Thyroid gland (tissue), 4 donors: ENCODE results near the gene AGPAT1. TPM values are rescaled to one million over a fixed set of nuclear protein-coding genes. Genes with fewer than 3 reads are reported as not detected.

Experiments
- DNase-seq, 2 donors: peaks; one replicate each; pipeline ENCODE4 v3.0.0-alpha.2; 2019
- H3K27ac ChIP-seq, 3 donors: fragments of 200-600 bp; sonication (generic); 1 replicate in 2 of 3; 2 replicates in 1 of 3; pipeline ENCODE4 v1.5.1; 2016 to 2019; ENCODE audit warnings: mild to moderate bottlenecking in 1 of 3, moderate library complexity in 1 of 3
- H3K27me3 ChIP-seq: fragments of 200-600 bp; sonication (generic); one replicate; pipeline ENCODE4 v1.5.1; 2019
- H3K36me3 ChIP-seq, 2 donors: fragments of 200-600 bp; sonication (generic); one replicate each; pipeline ENCODE4 v1.5.1; 2016 to 2019
- H3K4me1 ChIP-seq, 2 donors: fragments of 200-600 bp; sonication (generic); one replicate each; pipeline ENCODE4 v1.5.1; 2017 to 2019
- H3K4me3 ChIP-seq, 3 donors: fragments of 200-600 bp; sonication (generic); replicated peaks in 1 of 3; 1 replicate in 2 of 3; 2 replicates in 1 of 3; pipeline ENCODE4 v1.5.1; 2016; ENCODE audit warnings: mild to moderate bottlenecking in 1 of 3
- H3K9me3 ChIP-seq: fragments of 200-600 bp; sonication (generic); one replicate; pipeline ENCODE4 v1.5.1; 2017
- CTCF ChIP-seq, 6 experiments: fragments of 200-600 bp in 3 of 6; fragments of 450-650 bp in 3 of 6; sonication (generic) in 3 of 6; IDR thresholded peaks; one replicate each; pipeline ENCODE4 v1.5.1; 2016 to 2019; ENCODE audit warnings: antibody characterized with exemption in 6 of 6, mild to moderate bottlenecking in 2 of 6, inconsistent platforms in 1 of 6, moderate library complexity in 1 of 6
- POLR2A ChIP-seq, 2 donors: fragments of 450-650 bp; IDR thresholded peaks; one replicate each; pipeline ENCODE4 v1.6.1; 2017; ENCODE audit warnings: antibody characterized with exemption in 2 of 2, mild to moderate bottlenecking in 2 of 2, moderate library complexity in 1 of 2
- WGBS, 2 donors: methylation state at CpG; one replicate each; pipeline ENCODE4 v1.1.5; 2017; 5-methylcytosine and 5-hydroxymethylcytosine counted together
- intact Hi-C: fragments of 100-400 bp; cut with DNase I; formaldehyde crosslinking; loops from one replicate; pipeline ENCODE4 v1.15.1; 2023
- microRNA-seq: library from miRNA; unstranded; fragments of <30 nt; microRNA quantifications from one replicate; pipeline ENCODE4, GENCODE V29; 2016
- small RNA-seq: library from RNA; depleted of rRNA; stranded (forward); fragments of <200 nt; gene quantifications from one replicate; pipeline ENCODE3, GENCODE V24; 2016
- total RNA-seq, 4 donors: library from RNA; depleted of rRNA; stranded (reverse); fragments of >200 nt; gene quantifications; one replicate each; pipeline ENCODE4 v1.2.3, GENCODE V29; 2016

The AGPAT1 gene
- total RNA-seq, 4 donors from 2014 or later, result 48.6 to 69.2 (median 54.8) TPM

DNA sequence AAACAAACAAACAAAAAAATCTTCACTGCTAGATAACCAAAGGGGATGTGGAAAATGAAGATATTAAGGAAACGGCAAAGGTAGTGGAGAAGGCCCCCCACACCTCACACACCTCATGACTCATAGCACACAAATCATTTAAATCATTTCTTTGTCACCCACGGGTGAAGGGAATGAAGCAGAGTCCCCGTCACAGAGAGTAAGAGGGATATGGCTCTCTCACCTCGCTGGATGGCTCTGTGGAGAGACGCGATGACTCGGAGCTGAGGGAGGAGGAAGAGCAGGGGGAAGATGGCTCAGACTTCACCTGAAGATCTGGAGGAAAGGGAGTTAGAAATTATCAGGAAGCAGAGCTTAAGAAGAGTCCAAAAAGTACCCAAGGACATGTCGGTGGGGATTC, 49.0 kb downstream of the AGPAT1 start:
- no peak overlapping the region for H3K27ac ChIP-seq

DNA sequence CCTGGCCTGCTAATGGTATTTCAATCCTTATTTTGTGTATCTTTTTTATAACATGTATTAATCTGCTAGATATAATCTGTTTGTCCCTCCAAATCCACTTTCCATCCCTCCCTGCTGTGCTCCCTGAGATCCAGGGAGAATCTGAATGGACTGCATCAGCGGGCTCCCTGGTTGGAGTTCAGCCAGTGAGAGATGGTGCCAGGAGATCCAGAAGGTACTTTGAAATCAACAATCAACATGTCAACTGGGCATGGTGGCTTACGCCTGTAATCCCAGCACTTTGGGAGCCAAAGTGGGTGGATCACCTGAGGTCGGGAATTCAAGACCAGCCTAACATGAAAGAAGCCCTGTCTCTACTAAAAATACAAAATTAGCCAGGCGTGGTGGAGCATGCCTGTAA, 52.2 kb downstream of the AGPAT1 start:
- intact Hi-C loops, result no loop called here
- no peak for TF ChIP-seq POLR2A (IDR thresholded peaks at IDR 0.05)
- TF ChIP-seq CTCF (IDR thresholded peaks at IDR 0.05), result no peak
- WGBS, 2 donors, result 86 to 88% methylated on average over 4 of the region's 4 CpGs
- H3K4me1 ChIP-seq, result peaks cover 16 to 20% of the 10 kb centered on the region in 2 donors
- H3K9me3 ChIP-seq, result no peaks in the 10 kb centered on the region
- H3K27ac ChIP-seq, result no peak overlapping the region
- H3K4me3 ChIP-seq, result no peak overlapping the region
- no peak for DNase-seq
- peaks cover 37 to 61% of the 10 kb centered on the region in 2 donors for H3K36me3 ChIP-seq
- no peaks in the 10 kb centered on the region for H3K27me3 ChIP-seq

More for the DNA sequence above, 49.0 kb downstream of the AGPAT1 start:
- H3K9me3 ChIP-seq, result no peaks in the 10 kb centered on the region
- DNase-seq, result no peak
- TF ChIP-seq POLR2A (IDR thresholded peaks at IDR 0.05) (no peak), CTCF (IDR thresholded peaks at IDR 0.05) (no peak)
- peaks cover 11 to 37% of the 10 kb centered on the region in 2 donors for H3K36me3 ChIP-seq
- H3K27me3 ChIP-seq, result no peaks in the 10 kb centered on the region
- H3K4me3 ChIP-seq, result no peak overlapping the region
- intact Hi-C loops, result no loop called here
- peaks cover 26% of the 10 kb centered on the region in 2 donors for H3K4me1 ChIP-seq
- 57 to 64% methylated on average over 8 of the region's 8 CpGs for WGBS, 2 donors

GRCh38 chr6:32120573-32121059, 55.3 kb downstream of the AGPAT1 start:
- DNase-seq, result no peak
- WGBS, 2 donors, result 93 to 94% methylated on average over 12 of the region's 12 CpGs
- Histone ChIP-seq H3K36me3 (peaks cover 60 to 82% of the 10 kb centered on the region in 2 donors), H3K27ac (no peak overlapping the region), H3K9me3 (no peaks in the 10 kb centered on the region), H3K4me3 (no peak overlapping the region), H3K4me1 (peaks cover 0 to 7% of the 10 kb centered on the region in 2 donors), H3K27me3 (no peaks in the 10 kb centered on the region)
- TF ChIP-seq CTCF (IDR thresholded peaks at IDR 0.05) (no peak), POLR2A (IDR thresholded peaks at IDR 0.05) (no peak)
- intact Hi-C loops, result no loop called here

DNA sequence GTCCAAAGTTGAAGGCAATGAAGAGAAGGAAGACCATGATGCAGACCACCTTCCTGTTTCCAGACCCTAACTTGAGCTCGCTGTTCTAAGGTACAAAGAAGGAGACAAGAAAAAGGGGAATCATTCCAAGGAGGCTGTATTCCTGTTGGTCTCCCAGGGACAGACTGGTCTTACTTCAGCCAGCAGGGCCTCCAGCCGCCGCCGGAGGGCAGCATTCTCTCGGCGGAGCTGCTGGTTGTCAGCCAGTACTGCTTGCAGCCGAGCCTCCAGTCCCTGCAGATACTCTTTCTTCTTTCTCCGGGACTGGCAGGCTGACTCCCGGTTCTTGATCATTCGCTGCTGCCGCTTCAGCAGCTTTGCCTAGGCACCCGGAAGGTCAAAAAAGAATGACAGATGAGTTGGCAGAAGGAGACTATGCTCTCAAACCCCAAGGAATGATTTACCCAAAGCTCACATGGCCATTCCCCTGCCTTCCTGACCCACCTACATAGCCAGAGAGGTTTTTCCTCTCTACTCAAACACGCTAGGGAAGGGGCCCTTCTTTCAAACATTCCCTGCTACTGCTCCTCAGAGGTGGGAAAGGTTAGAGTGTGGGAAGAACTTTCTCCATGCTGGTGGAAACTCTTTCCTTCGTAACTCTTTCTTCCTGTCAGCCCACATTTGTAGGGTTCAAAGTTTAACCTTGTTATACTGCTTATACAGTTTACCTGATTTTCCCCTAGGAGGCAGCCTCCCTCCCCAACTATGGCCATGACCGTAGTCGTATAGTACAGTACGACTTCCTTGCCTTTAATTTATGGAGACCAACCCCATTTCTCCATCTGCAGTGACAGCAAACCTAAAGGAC, 56.9 kb downstream of the AGPAT1 start:
- peak overlapping the region in 2 of 3 donors; percentile 26 to 57 for H3K27ac ChIP-seq
- intact Hi-C loops, result loop anchor here (5.0 to 10.0 kb wide), 2 partner anchors 33 to 74 kb away; partner anchors contain the start of genes PPT2 and PRRT1
- DNase-seq, result peak; percentile 90 to 91
- H3K27me3 ChIP-seq, result no peaks in the 10 kb centered on the region
- TF ChIP-seq POLR2A (IDR thresholded peaks at IDR 0.05) (no peak), CTCF (IDR thresholded peaks at IDR 0.05) (peak; percentile 77 to 96 (median 93))
- WGBS, 2 donors, result 25 to 31% methylated on average over 17 of the region's 17 CpGs
- H3K9me3 ChIP-seq, result no peaks in the 10 kb centered on the region
- peaks cover 2 to 16% of the 10 kb centered on the region in 2 donors for H3K4me1 ChIP-seq
- no peak overlapping the region for H3K4me3 ChIP-seq
- peaks cover 63 to 68% of the 10 kb centered on the region in 2 donors for H3K36me3 ChIP-seq

Small RNA genes lying within 50 kb of the gene (microRNA-seq; reads per million reads assigned to microRNA genes)
- gene MIR6721 (2.2 reads per million), gene MIR6833 (not detected)

Small RNA genes lying within 50 kb of the gene (small RNA-seq; reads per million reads assigned to genes)
- gene AL662884.1 (not detected), gene MIR6833 (not detected)

Other genes starting within 250 kb of the AGPAT1 start
- gene C2, start 248.4 kb downstream of the AGPAT1 start, total RNA-seq, result 1 to 10 TPM; 2.5 to 6.2 (median 4.4) TPM
- 10 to 100 TPM; 10.5 to 36.7 (median 16.4) TPM for gene CFB, start 230.0 kb downstream of the AGPAT1 start, total RNA-seq
- 100 to 1,000 TPM in 3 of 4 donors, 10 to 100 TPM in 1; 83.2 to 114 (median 106) TPM for gene NELFE, start 217.1 kb downstream of the AGPAT1 start, total RNA-seq
- gene SKIC2, start 216.9 kb downstream of the AGPAT1 start, total RNA-seq, result 10 to 100 TPM; 35.1 to 47.1 (median 39.4) TPM
- 10 to 100 TPM; 21.3 to 36.4 (median 33.9) TPM for gene DXO, start 203.9 kb downstream of the AGPAT1 start, total RNA-seq
- gene C4A, start 194.0 kb downstream of the AGPAT1 start, total RNA-seq, result 100 to 1,000 TPM; 181 to 401 (median 227) TPM
- 100 to 1,000 TPM; 233 to 370 (median 285) TPM for gene C4B, start 161.3 kb downstream of the AGPAT1 start, total RNA-seq
- gene CYP21A2, start 137.7 kb downstream of the AGPAT1 start, total RNA-seq, result 1 to 10 TPM in 1 of 4 donors, under 1 TPM in 2, not detected in 1; 0.24 to 1.7 (median 0.33) TPM
- gene TNXB, start 66.7 kb downstream of the AGPAT1 start, total RNA-seq, result 100 to 1,000 TPM in 2 of 4 donors, 10 to 100 TPM in 2; 42.2 to 112 (median 80.9) TPM
- 10 to 100 TPM; 41.5 to 63.5 (median 57.3) TPM for gene ATF6B, start 47.8 kb downstream of the AGPAT1 start, total RNA-seq
- 10 to 100 TPM in 1 of 4 donors, 1 to 10 TPM in 3; 3.6 to 11.8 (median 6.8) TPM for gene FKBPL, start 45.8 kb downstream of the AGPAT1 start, total RNA-seq
- under 1 TPM in 3 of 4 donors, not detected in 1; 0.49 to 0.81 (median 0.67) TPM for gene PRRT1, start 24.1 kb downstream of the AGPAT1 start, total RNA-seq
- gene PPT2, start 21.9 kb downstream of the AGPAT1 start, total RNA-seq, result 10 to 100 TPM; 13.0 to 26.1 (median 24.1) TPM
- 1 to 10 TPM; 2.3 to 9.8 (median 6.5) TPM for gene EGFL8, start 11.5 kb downstream of the AGPAT1 start, total RNA-seq
- gene RNF5, start 2.3 kb upstream of the AGPAT1 start, total RNA-seq, result 100 to 1,000 TPM in 3 of 4 donors, 10 to 100 TPM in 1; 64.0 to 114 (median 107) TPM
- gene AGER, start 8.2 kb upstream of the AGPAT1 start, total RNA-seq, result 10 to 100 TPM; 10.3 to 70.6 (median 36.8) TPM
- 10 to 100 TPM; 66.0 to 93.4 (median 74.2) TPM for gene PBX2, start 14.1 kb upstream of the AGPAT1 start, total RNA-seq
- 1 to 10 TPM; 4.2 to 6.5 (median 5.5) TPM for gene GPSM3, start 16.6 kb upstream of the AGPAT1 start, total RNA-seq
- 10 to 100 TPM; 11.0 to 37.9 (median 17.5) TPM for gene NOTCH4, start 48.0 kb upstream of the AGPAT1 start, total RNA-seq
- not detected for gene TSBP1, start 195.8 kb upstream of the AGPAT1 start, total RNA-seq
- gene BTNL2, start 231.1 kb upstream of the AGPAT1 start, total RNA-seq, result not detected